Spleen (tissue), 11 donors: ENCODE measurements around the gene AKAP11. TPM values are rescaled to one million over a fixed set of nuclear protein-coding genes. Genes with fewer than 3 reads are reported as not detected.

Experiments used
- DNase-seq: peaks from one replicate; pipeline ENCODE4 v3.0.0-alpha.2; 2020
- H3K27ac ChIP-seq, 8 donors: fragments of 200-600 bp; sonication (generic) in 7 of 8; 1 replicate in 4 of 8; 2 replicates in 4 of 8; pipeline versions ENCODE4 v1.5.0 to v1.8.0; 2016 to 2021; ENCODE audit warnings: inconsistent platforms in 4 of 8, mild to moderate bottlenecking in 4 of 8, moderate library complexity in 1 of 8
- H3K27me3 ChIP-seq, 7 donors: fragments of 200-600 bp; sonication (generic) in 6 of 7; replicated peaks in 1 of 7; 1 replicate in 4 of 7; 2 replicates in 3 of 7; pipeline versions ENCODE4 v1.5.0 to v1.8.0; 2016 to 2021; ENCODE audit warnings: inconsistent platforms in 3 of 7, mild to moderate bottlenecking in 1 of 7
- H3K36me3 ChIP-seq, 6 donors: fragments of 200-600 bp; sonication (generic) in 5 of 6; 1 replicate in 4 of 6; 2 replicates in 2 of 6; pipeline versions ENCODE4 v1.5.0 to v1.8.0; 2016 to 2021; ENCODE audit warnings: inconsistent platforms in 2 of 6
- H3K4me1 ChIP-seq, 6 donors: fragments of 200-600 bp; sonication (generic) in 5 of 6; 1 replicate in 3 of 6; 2 replicates in 3 of 6; pipeline versions ENCODE4 v1.5.0 to v1.8.0; 2016 to 2021; ENCODE audit warnings: inconsistent platforms in 3 of 6
- H3K4me3 ChIP-seq, 8 donors: fragments of 200-600 bp; sonication (generic) in 7 of 8; 1 replicate in 4 of 8; 2 replicates in 4 of 8; pipeline versions ENCODE4 v1.5.0 to v1.8.0; 2016 to 2021; ENCODE audit warnings: inconsistent platforms in 4 of 8, mild to moderate bottlenecking in 4 of 8, moderate library complexity in 2 of 8
- H3K9me3 ChIP-seq, 8 donors: fragments of 200-600 bp; sonication (generic) in 7 of 8; 1 replicate in 4 of 8; 2 replicates in 4 of 8; pipeline versions ENCODE4 v1.5.0 to v1.8.0; 2016 to 2021; ENCODE audit warnings: inconsistent platforms in 4 of 8
- POLR2A ChIP-seq, 3 donors: fragments of 450-650 bp; IDR thresholded peaks; one replicate each; pipeline ENCODE4 v1.5.1; 2017; ENCODE audit warnings: antibody characterized with exemption in 3 of 3, mild to moderate bottlenecking in 1 of 3
- POLR2AphosphoS5 ChIP-seq, 3 donors: sonication (generic); formaldehyde crosslinking; IDR thresholded peaks; one replicate each; pipeline ENCODE4 v1.5.1; 2017; ENCODE audit warnings: antibody characterized with exemption in 3 of 3
- WGBS, 5 donors: extraction: QIAGEN DNeasy Blood & Tissue Kit in 3 of 5; methylation state at CpG; one replicate each; pipeline versions ENCODE4 v1.1.5 to v1.1.7; 2013 to 2018; 5-methylcytosine and 5-hydroxymethylcytosine counted together
- intact Hi-C: fragments of 100-400 bp; cut with DNase I; formaldehyde crosslinking; loops from one replicate; pipeline ENCODE4 v1.15.0; 2023; ENCODE audit warnings: low total_unique reads
- polyA plus RNA-seq, 3 donors: library from polyadenylated mRNA; stranded (reverse); fragments of 200-250 nt; gene quantifications; one replicate each; pipeline ENCODE4 v1.2.1, GENCODE V29; 2013
- total RNA-seq, 7 donors: library from RNA; depleted of rRNA in 3 of 7; stranded (reverse); fragments of >200 nt in 3 of 7; fragmentation: NEBNext Ultra II Directional in 4 of 7; extraction: Animal tissue kit (Norgen Biotek cat#: 25700) in 4 of 7; gene quantifications; one replicate each; pipeline versions ENCODE4 v1.1.0 to v1.2.1, GENCODE V29; 2016 to 2021
- donor health status: healthy with polysubstance abuse.
- donor health status: DM: no; HTN: no; CAD: no; lungs with moderate emphysema.
- donor health status: DM: no; HTN: no; CAD: no.
- donor health status: Bipolar disorder and iron deficiency.
- donor health status: healthy.
- donor health status: DM: no; HTN: no; CAD: no.
- donor health status: DM: yes; HTN: yes; CAD: no.

AKAP11 gene
- total and polyA plus RNA-seq, 10 donors, result 9.4 to 43.5 (median 37.3) TPM

- 75 to 77% (median 76%) methylated on average over 6 of the region's 6 CpGs for WGBS, 5 donors
- DNase-seq, result no peak
- H3K4me3 ChIP-seq, result no peak overlapping the region
- no peaks in the 10 kb centered on the region for H3K9me3 ChIP-seq
- H3K4me1 ChIP-seq, result peaks cover 0 to 4% (median 0%) of the 10 kb centered on the region in 6 donors
- no peak overlapping the region for H3K27ac ChIP-seq
- intact Hi-C loops, result no loop called here
- no peaks in the 10 kb centered on the region for H3K36me3 ChIP-seq
- TF ChIP-seq POLR2A (IDR thresholded peaks at IDR 0.05), result no peak
- no peak for TF ChIP-seq POLR2AphosphoS5 (IDR thresholded peaks at IDR 0.05)
- no peaks in the 10 kb centered on the region for H3K27me3 ChIP-seq
These were observed 98.3 kb downstream of the AKAP11 start for GRCh38 chr13:42370229-42370628.

Other genes with a start within 250 kb of the AKAP11 start
- 10 to 100 TPM in 6 of 7 donors, 1 to 10 TPM in 1; 8.9 to 15.3 (median 11.3) TPM for gene DGKH, start 223.5 kb upstream of the AKAP11 start, total RNA-seq
- 1 to 10 TPM in 1 of 3 donors, under 1 TPM in 2; 0.52 to 1.1 (median 0.65) TPM for gene DGKH, start 223.5 kb upstream of the AKAP11 start, polyA plus RNA-seq